HepG2 (cell line): ENCODE measurements around the gene MT1F. TPM values are rescaled to one million over a fixed set of nuclear protein-coding genes. Genes with fewer than 3 reads are reported as not detected.

Experiments
- EED ChIP-seq: sonication (generic); formaldehyde crosslinking; IDR thresholded peaks from 2 replicates; pipeline ENCODE4 v1.5.0; 2020; ENCODE audit warnings: mild to moderate bottlenecking, missing genetic modification reagents
- MED1 ChIP-seq: sonication (generic); formaldehyde crosslinking; IDR thresholded peaks from 2 replicates; pipeline ENCODE4 v1.4.0; 2020; ENCODE audit warnings: missing genetic modification reagents
- TEAD3 ChIP-seq: optimal IDR thresholded peaks from 2 replicates; pipeline ENCODE3; 2016; ENCODE audit warnings: borderline replicate concordance
- ZBTB3 ChIP-seq: sonication (generic); formaldehyde crosslinking; IDR thresholded peaks from 2 replicates; pipeline ENCODE4 v1.4.0; 2020; ENCODE audit warnings: low read depth, mild to moderate bottlenecking, moderate library complexity, missing genetic modification reagents, borderline replicate concordance
- ZBTB7A ChIP-seq: sonication (generic); formaldehyde crosslinking; IDR thresholded peaks from 2 replicates; pipeline ENCODE4 v1.8.0; 2022; ENCODE audit warnings: mild to moderate bottlenecking, missing genetic modification reagents
- ZNF292 ChIP-seq: sonication (generic); formaldehyde crosslinking; IDR thresholded peaks from 2 replicates; pipeline ENCODE4 v1.8.1; 2022; ENCODE audit warnings: mild to moderate bottlenecking, low read depth, missing genetic modification reagents, borderline replicate concordance
- ZNF549 ChIP-seq: sonication (generic); formaldehyde crosslinking; IDR thresholded peaks from 2 replicates; pipeline ENCODE4 v1.5.0; 2020; ENCODE audit warnings: missing genetic modification reagents
- ZNF567 ChIP-seq: sonication (generic); formaldehyde crosslinking; IDR thresholded peaks from 2 replicates; pipeline ENCODE4 v1.8.1; 2023; ENCODE audit warnings: mild to moderate bottlenecking, missing genetic modification reagents, borderline replicate concordance
- ZNF781 ChIP-seq: sonication (generic); formaldehyde crosslinking; IDR thresholded peaks from 2 replicates; pipeline ENCODE4 v1.5.1; 2020; ENCODE audit warnings: borderline replicate concordance, mild to moderate bottlenecking, missing genetic modification reagents; ENCODE audit errors: not compliant biosample characterization
- ZSCAN21 ChIP-seq: sonication (generic); formaldehyde crosslinking; IDR thresholded peaks from 2 replicates; pipeline ENCODE4 v1.8.0; 2022; ENCODE audit warnings: mild to moderate bottlenecking, missing genetic modification reagents, moderate library complexity, borderline replicate concordance
- polyA plus RNA-seq, 8 experiments: library from polyadenylated mRNA; depleted of rRNA in 3 of 8; stranded (reverse) in 7 of 8; unstranded in 1 of 8; fragments of >200 nt; fragmentation: Illumina TruSeq in 4 of 8; extraction: Trizol in 4 of 8; gene quantifications; 2 replicates each; pipeline versions ENCODE4 v1.2.1 to v1.2.3, GENCODE V29; 2011 to 2016; ENCODE audit warnings: low read depth in 4 of 8, missing spikeins in 1 of 8, mixed read lengths in 1 of 8; ENCODE audit not compliant: insufficient read depth in 1 of 8
- total RNA-seq, 5 experiments: library from RNA; depleted of rRNA; stranded (reverse); fragments of >200 nt; fragmentation: Illumina TruSeq; extraction: Trizol; gene quantifications; 2 replicates each; pipeline ENCODE4 v1.2.3, GENCODE V29; 2016; ENCODE audit warnings: low read depth in 1 of 5
- TF ChIP-seq, protein P1 (sequence below): sonication (generic); formaldehyde crosslinking; IDR thresholded peaks from 2 replicates; pipeline ENCODE4 v1.9.0; 2022; ENCODE audit warnings: low read depth, missing genetic modification reagents
- TF ChIP-seq, protein P2 (sequence below): sonication (generic); formaldehyde crosslinking; IDR thresholded peaks from 2 replicates; pipeline ENCODE4 v1.4.0; 2020; ENCODE audit warnings: missing genetic modification reagents
- TF ChIP-seq, protein P3 (sequence below): sonication (generic); formaldehyde crosslinking; IDR thresholded peaks from 2 replicates; pipeline ENCODE4 v1.4.0; 2020; ENCODE audit warnings: missing genetic modification reagents
- TF ChIP-seq, protein P4 (sequence below): sonication (generic); formaldehyde crosslinking; IDR thresholded peaks from 2 replicates; pipeline ENCODE4 v1.4.0; 2020; ENCODE audit warnings: missing genetic modification reagents
- TF ChIP-seq, protein P5 (sequence below): sonication (generic); formaldehyde crosslinking; IDR thresholded peaks from 2 replicates; pipeline ENCODE4 v1.4.0; 2020; ENCODE audit warnings: missing genetic modification reagents
- TF ChIP-seq, protein P6 (sequence below): sonication (generic); formaldehyde crosslinking; IDR thresholded peaks from 2 replicates; pipeline ENCODE4 v1.5.0; 2020; ENCODE audit warnings: mild to moderate bottlenecking, missing genetic modification reagents

The MT1F gene
- total and polyA plus RNA-seq, 2 of the 13 experiments (the other 11 are each of a cell fraction or from before 2014, with no cell fraction given) = 1.9 to 169 TPM

DNA sequence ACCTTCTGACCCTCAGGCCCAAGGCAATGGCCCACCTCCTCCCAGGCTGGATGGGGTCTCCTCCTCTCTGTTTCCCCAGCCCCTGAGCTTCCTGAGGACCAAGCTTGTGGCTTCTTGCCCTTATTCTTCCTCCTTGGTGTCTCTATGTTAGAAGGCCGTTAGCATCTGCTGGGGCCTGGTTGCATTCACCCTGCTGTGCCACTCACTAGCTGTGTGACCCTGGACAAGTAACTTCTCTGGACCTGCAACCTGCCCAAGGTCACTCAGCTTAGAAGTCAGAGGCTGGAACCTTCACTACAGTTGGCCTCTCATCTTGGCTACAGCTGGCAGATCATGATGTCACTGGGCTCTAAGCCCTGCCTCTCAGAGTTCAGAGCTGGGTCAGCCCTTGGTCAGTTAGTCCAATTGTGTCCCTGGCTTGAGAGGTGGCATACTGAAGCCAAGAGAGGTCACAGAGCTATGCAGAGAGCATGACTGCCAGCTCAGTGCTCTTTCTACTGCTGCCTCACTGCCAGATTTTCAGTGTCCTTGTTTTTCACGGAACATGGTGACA, 46.4 kb upstream of the MT1F start (continued):
- TF ChIP-seq, protein P1, sequence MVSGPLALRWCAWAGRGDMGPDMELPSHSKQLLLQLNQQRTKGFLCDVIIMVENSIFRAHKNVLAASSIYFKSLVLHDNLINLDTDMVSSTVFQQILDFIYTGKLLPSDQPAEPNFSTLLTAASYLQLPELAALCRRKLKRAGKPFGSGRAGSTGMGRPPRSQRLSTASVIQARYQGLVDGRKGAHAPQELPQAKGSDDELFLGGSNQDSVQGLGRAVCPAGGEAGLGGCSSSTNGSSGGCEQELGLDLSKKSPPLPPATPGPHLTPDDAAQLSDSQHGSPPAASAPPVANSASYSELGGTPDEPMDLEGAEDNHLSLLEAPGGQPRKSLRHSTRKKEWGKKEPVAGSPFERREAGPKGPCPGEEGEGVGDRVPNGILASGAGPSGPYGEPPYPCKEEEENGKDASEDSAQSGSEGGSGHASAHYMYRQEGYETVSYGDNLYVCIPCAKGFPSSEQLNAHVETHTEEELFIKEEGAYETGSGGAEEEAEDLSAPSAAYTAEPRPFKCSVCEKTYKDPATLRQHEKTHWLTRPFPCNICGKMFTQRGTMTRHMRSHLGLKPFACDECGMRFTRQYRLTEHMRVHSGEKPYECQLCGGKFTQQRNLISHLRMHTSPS (CRISPR knock-in tag) = peak; percentile 28
- TF ChIP-seq, protein P2, sequence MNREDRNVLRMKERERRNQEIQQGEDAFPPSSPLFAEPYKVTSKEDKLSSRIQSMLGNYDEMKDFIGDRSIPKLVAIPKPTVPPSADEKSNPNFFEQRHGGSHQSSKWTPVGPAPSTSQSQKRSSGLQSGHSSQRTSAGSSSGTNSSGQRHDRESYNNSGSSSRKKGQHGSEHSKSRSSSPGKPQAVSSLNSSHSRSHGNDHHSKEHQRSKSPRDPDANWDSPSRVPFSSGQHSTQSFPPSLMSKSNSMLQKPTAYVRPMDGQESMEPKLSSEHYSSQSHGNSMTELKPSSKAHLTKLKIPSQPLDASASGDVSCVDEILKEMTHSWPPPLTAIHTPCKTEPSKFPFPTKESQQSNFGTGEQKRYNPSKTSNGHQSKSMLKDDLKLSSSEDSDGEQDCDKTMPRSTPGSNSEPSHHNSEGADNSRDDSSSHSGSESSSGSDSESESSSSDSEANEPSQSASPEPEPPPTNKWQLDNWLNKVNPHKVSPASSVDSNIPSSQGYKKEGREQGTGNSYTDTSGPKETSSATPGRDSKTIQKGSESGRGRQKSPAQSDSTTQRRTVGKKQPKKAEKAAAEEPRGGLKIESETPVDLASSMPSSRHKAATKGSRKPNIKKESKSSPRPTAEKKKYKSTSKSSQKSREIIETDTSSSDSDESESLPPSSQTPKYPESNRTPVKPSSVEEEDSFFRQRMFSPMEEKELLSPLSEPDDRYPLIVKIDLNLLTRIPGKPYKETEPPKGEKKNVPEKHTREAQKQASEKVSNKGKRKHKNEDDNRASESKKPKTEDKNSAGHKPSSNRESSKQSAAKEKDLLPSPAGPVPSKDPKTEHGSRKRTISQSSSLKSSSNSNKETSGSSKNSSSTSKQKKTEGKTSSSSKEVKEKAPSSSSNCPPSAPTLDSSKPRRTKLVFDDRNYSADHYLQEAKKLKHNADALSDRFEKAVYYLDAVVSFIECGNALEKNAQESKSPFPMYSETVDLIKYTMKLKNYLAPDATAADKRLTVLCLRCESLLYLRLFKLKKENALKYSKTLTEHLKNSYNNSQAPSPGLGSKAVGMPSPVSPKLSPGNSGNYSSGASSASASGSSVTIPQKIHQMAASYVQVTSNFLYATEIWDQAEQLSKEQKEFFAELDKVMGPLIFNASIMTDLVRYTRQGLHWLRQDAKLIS (CRISPR knock-in tag) = no peak
- TF ChIP-seq ZNF549 (CRISPR knock-in tag) = no peak
- TF ChIP-seq ZNF292 (CRISPR knock-in tag) = peak; percentile 65; the same call in 1 of the 2 replicates
- peak; percentile 51 for TF ChIP-seq TEAD3 (CRISPR knock-in tag)
- TF ChIP-seq, protein P3, sequence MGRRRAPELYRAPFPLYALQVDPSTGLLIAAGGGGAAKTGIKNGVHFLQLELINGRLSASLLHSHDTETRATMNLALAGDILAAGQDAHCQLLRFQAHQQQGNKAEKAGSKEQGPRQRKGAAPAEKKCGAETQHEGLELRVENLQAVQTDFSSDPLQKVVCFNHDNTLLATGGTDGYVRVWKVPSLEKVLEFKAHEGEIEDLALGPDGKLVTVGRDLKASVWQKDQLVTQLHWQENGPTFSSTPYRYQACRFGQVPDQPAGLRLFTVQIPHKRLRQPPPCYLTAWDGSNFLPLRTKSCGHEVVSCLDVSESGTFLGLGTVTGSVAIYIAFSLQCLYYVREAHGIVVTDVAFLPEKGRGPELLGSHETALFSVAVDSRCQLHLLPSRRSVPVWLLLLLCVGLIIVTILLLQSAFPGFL (CRISPR knock-in tag) = no peak
- TF ChIP-seq, protein P4, sequence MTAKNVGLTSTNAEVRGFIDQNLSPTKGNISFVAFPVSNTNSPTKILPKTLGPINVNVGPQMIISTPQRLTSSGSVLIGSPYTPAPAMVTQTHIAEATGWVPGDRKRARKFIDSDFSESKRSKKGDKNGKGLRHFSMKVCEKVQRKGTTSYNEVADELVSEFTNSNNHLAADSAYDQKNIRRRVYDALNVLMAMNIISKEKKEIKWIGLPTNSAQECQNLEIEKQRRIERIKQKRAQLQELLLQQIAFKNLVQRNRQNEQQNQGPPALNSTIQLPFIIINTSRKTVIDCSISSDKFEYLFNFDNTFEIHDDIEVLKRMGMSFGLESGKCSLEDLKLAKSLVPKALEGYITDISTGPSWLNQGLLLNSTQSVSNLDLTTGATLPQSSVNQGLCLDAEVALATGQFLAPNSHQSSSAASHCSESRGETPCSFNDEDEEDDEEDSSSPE = no peak
- TF ChIP-seq ZNF567 (CRISPR knock-in tag) = no peak
- TF ChIP-seq, protein P5, sequence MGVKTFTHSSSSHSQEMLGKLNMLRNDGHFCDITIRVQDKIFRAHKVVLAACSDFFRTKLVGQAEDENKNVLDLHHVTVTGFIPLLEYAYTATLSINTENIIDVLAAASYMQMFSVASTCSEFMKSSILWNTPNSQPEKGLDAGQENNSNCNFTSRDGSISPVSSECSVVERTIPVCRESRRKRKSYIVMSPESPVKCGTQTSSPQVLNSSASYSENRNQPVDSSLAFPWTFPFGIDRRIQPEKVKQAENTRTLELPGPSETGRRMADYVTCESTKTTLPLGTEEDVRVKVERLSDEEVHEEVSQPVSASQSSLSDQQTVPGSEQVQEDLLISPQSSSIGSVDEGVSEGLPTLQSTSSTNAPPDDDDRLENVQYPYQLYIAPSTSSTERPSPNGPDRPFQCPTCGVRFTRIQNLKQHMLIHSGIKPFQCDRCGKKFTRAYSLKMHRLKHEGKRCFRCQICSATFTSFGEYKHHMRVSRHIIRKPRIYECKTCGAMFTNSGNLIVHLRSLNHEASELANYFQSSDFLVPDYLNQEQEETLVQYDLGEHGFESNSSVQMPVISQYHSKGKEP = no peak
- TF ChIP-seq ZSCAN21 (CRISPR knock-in tag) = no peak
- TF ChIP-seq ZBTB3 (CRISPR knock-in tag) = no peak
- TF ChIP-seq MED1 (CRISPR knock-in tag) = peak; percentile 70
- TF ChIP-seq, protein P6, sequence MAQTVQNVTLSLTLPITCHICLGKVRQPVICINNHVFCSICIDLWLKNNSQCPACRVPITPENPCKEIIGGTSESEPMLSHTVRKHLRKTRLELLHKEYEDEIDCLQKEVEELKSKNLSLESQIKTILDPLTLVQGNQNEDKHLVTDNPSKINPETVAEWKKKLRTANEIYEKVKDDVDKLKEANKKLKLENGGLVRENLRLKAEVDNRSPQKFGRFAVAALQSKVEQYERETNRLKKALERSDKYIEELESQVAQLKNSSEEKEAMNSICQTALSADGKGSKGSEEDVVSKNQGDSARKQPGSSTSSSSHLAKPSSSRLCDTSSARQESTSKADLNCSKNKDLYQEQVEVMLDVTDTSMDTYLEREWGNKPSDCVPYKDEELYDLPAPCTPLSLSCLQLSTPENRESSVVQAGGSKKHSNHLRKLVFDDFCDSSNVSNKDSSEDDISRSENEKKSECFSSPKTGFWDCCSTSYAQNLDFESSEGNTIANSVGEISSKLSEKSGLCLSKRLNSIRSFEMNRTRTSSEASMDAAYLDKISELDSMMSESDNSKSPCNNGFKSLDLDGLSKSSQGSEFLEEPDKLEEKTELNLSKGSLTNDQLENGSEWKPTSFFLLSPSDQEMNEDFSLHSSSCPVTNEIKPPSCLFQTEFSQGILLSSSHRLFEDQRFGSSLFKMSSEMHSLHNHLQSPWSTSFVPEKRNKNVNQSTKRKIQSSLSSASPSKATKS (CRISPR knock-in tag) = no peak
- no peak for TF ChIP-seq ZBTB7A (CRISPR knock-in tag)
- TF ChIP-seq EED = no peak
- no peak for TF ChIP-seq ZNF781 (CRISPR knock-in tag)
